SK-N-MC (cell line): Measurements from ENCODE around the gene ABR.

Experiments used
- EZH2 ChIP-seq: fragments of 200-600 bp; sonication (generic); IDR thresholded peaks from one replicate; pipeline ENCODE4 v1.6.1; 2017; ENCODE audit warnings: antibody characterized with exemption
- POLR2AphosphoS5 ChIP-seq: IDR thresholded peaks from 2 replicates; pipeline ENCODE4 v1.6.1; 2012; ENCODE audit warnings: mild to moderate bottlenecking, low read depth, low read length, borderline replicate concordance

GRCh38 chr17:1030684-1031532, 148.9 kb downstream of the ABR start:
- TF ChIP-seq EZH2 = no peak
- no peak for TF ChIP-seq POLR2AphosphoS5
